Measurements from ENCODE around the gene MAGEB10. TPM values are rescaled to one million over a fixed set of nuclear protein-coding genes. Genes with fewer than 3 reads are reported as not detected.

The MAGEB10 gene
- total RNA-seq, 1 experiment from 2014 or later, result not detected

DNA sequence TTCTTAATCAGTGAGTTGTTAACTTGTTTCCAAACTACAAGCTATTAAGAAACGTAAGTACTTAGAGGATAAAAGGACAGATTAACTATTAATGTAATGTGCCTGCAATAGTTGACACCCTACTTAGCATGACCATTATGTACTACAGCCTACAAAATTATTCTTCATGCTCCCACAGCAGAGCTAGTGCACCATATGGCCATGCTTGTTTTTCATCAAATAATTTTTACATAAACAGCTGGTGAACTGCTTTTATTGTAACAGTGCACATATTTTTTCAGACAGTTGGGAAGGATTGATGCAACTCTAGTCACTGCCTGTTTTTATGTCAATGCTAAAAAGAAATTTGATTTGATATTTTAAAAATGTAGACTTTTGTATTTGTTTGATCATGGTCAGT lies 10.2 kb upstream of the MAGEB10 start:
- Histone ChIP-seq H3K9ac (ENCODE audit: low read length) (no peak overlapping the region), H3K4me1 (ENCODE audit: control insufficient read depth in 1 of 2, insufficient read depth in 2 of 2, low read length in 2 of 2) (no peaks in the 10 kb centered on the region), H2AFZ (ENCODE audit: low read depth, low read length, poor library complexity, severe bottlenecking) (no peak overlapping the region), H3K4me3 (replicated peaks in 1 of 2; ENCODE audit: low read depth in 1 of 2, low read length in 2 of 2) (no peak overlapping the region), H4K20me1 (ENCODE audit: insufficient read depth) (no peaks in the 10 kb centered on the region), H3K9me2 (ENCODE audit: insufficient read depth) (no peaks in the 10 kb centered on the region), H3K4me2 (ENCODE audit: low read length) (no peak overlapping the region), H3K27me3 (ENCODE audit: insufficient read depth, low read length) (no peaks in the 10 kb centered on the region), H3K27ac (ENCODE audit: low read depth, low read length) (no peak overlapping the region), H3K36me3 (ENCODE audit: control insufficient read depth in 1 of 2, insufficient read depth in 2 of 2, low read length in 2 of 2) (no peaks in the 10 kb centered on the region), H3K9me3 (ENCODE audit: control insufficient read depth in 1 of 2, insufficient read depth in 1 of 2, low read depth in 1 of 2, low read length in 2 of 2) (no peaks in the 10 kb centered on the region), H3K79me2 (ENCODE audit: insufficient read depth, low read length) (no peaks in the 10 kb centered on the region)
- BruUV-seq (replicated peaks), result no TSS peak
- ChIA-PET POLR2A (no interaction called here), CTCF (no interaction called here), RAD21 (ENCODE audit: low non-redundant PET in 1 of 2, low total read pairs in 2 of 2, uncharacterized antibody in 2 of 2, unreplicated experiment in 2 of 2) (no interaction called here)
- DNase-seq (ENCODE audit: low read depth, low spot score), result no peak
- intact Hi-C loops (cut with micrococcal nuclease), result no loop called here
- ATAC-seq, result no peak
- TF ChIP-seq SRF (IDR thresholded peaks at IDR 0.05; ENCODE audit: low read depth), result no peak
- no peak for TF ChIP-seq ZNF274 (IDR thresholded peaks at IDR 0.05; ENCODE audit: low read depth, low read length)
- no peak for TF ChIP-seq ELF1 (IDR thresholded peaks at IDR 0.05; ENCODE audit: borderline replicate concordance, low read depth)
- no peak for TF ChIP-seq EGR1 (IDR thresholded peaks at IDR 0.05; ENCODE audit: low read depth)
- no peak for TF ChIP-seq ZFX (IDR thresholded peaks at IDR 0.05)
- TF ChIP-seq POLR2A (IDR thresholded peaks at IDR 0.05; ENCODE audit: borderline replicate concordance, extremely low read depth, insufficient read depth, insufficient read length), result no peak
- TF ChIP-seq JUND (IDR thresholded peaks at IDR 0.05), result no peak
- TF ChIP-seq, protein P1, sequence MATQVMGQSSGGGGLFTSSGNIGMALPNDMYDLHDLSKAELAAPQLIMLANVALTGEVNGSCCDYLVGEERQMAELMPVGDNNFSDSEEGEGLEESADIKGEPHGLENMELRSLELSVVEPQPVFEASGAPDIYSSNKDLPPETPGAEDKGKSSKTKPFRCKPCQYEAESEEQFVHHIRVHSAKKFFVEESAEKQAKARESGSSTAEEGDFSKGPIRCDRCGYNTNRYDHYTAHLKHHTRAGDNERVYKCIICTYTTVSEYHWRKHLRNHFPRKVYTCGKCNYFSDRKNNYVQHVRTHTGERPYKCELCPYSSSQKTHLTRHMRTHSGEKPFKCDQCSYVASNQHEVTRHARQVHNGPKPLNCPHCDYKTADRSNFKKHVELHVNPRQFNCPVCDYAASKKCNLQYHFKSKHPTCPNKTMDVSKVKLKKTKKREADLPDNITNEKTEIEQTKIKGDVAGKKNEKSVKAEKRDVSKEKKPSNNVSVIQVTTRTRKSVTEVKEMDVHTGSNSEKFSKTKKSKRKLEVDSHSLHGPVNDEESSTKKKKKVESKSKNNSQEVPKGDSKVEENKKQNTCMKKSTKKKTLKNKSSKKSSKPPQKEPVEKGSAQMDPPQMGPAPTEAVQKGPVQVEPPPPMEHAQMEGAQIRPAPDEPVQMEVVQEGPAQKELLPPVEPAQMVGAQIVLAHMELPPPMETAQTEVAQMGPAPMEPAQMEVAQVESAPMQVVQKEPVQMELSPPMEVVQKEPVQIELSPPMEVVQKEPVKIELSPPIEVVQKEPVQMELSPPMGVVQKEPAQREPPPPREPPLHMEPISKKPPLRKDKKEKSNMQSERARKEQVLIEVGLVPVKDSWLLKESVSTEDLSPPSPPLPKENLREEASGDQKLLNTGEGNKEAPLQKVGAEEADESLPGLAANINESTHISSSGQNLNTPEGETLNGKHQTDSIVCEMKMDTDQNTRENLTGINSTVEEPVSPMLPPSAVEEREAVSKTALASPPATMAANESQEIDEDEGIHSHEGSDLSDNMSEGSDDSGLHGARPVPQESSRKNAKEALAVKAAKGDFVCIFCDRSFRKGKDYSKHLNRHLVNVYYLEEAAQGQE (IDR thresholded peaks at IDR 0.05; ENCODE audit: low read depth), result no peak
- TF ChIP-seq YY1 (IDR thresholded peaks at IDR 0.05; ENCODE audit: extremely low read depth, insufficient replicate concordance, low read depth, low read length), result no peak
- no peak for TF ChIP-seq SP1 (IDR thresholded peaks at IDR 0.05; ENCODE audit: low read depth)
- TF ChIP-seq SIN3A (IDR thresholded peaks at IDR 0.05; ENCODE audit: low read depth), result no peak
- TF ChIP-seq EZH2phosphoT487 (IDR thresholded peaks at IDR 0.05; ENCODE audit: borderline replicate concordance), result no peak
- TF ChIP-seq EZH2 (IDR thresholded peaks at IDR 0.05), result no peak
- no peak for TF ChIP-seq POLR2AphosphoS5 (IDR thresholded peaks at IDR 0.05; ENCODE audit: low read depth, low read length)
- TF ChIP-seq RAD21 (IDR thresholded peaks at IDR 0.05; ENCODE audit: low read depth), result no peak
- TF ChIP-seq, protein P2, sequence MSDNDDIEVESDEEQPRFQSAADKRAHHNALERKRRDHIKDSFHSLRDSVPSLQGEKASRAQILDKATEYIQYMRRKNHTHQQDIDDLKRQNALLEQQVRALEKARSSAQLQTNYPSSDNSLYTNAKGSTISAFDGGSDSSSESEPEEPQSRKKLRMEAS (IDR thresholded peaks at IDR 0.05), result no peak
- no peak for TF ChIP-seq CEBPB (IDR thresholded peaks at IDR 0.05; ENCODE audit: low read depth)
- TF ChIP-seq, protein P3, sequence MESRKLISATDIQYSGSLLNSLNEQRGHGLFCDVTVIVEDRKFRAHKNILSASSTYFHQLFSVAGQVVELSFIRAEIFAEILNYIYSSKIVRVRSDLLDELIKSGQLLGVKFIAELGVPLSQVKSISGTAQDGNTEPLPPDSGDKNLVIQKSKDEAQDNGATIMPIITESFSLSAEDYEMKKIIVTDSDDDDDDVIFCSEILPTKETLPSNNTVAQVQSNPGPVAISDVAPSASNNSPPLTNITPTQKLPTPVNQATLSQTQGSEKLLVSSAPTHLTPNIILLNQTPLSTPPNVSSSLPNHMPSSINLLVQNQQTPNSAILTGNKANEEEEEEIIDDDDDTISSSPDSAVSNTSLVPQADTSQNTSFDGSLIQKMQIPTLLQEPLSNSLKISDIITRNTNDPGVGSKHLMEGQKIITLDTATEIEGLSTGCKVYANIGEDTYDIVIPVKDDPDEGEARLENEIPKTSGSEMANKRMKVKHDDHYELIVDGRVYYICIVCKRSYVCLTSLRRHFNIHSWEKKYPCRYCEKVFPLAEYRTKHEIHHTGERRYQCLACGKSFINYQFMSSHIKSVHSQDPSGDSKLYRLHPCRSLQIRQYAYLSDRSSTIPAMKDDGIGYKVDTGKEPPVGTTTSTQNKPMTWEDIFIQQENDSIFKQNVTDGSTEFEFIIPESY (IDR thresholded peaks at IDR 0.05; ENCODE audit: extremely low read depth, insufficient replicate concordance, low read length), result no peak
- no peak for TF ChIP-seq CBX3 (IDR thresholded peaks at IDR 0.05; ENCODE audit: low read depth)
- no peak for TF ChIP-seq FOSL1 (IDR thresholded peaks at IDR 0.05; ENCODE audit: low read depth)
